Calu3 (cell line): ENCODE results near the gene TMEM181. TPM values are rescaled to one million over a fixed set of nuclear protein-coding genes. Genes with fewer than 3 reads are reported as not detected.
"Not testable (repeated sequence)": the region's sequence is repeated elsewhere in the genome, so short reads cannot be mapped to it uniquely, and the experiment has no call there.

Experiments used
- BruUV-seq: library from RNA; stranded (reverse); fragments of 400-500 nt; replicated peaks from 2 replicates; lab custom pipeline; 2021; lab: Mats Ljungman, UMichigan
- CTCF ChIA-PET: fragments of 300-600 bp; sonication (Branson Sonifier 250); formaldehyde crosslinking; loops from one replicate; lab custom pipeline; 2022; ENCODE audit warnings: antibody characterized with exemption; lab: Charles Lee
- DNase-seq: peaks from one replicate; pipeline ENCODE4 v3.0.0; 2022
- H3K27ac Mint-ChIP-seq: one replicate; pipeline ENCODE4 v1.8.0; 2022; ENCODE audit warnings: mixed read lengths; ENCODE audit not compliant: unreplicated experiment
- H3K27me3 Mint-ChIP-seq: one replicate; pipeline ENCODE4 v1.8.0; 2022; ENCODE audit warnings: mixed read lengths; ENCODE audit not compliant: unreplicated experiment
- H3K36me3 Mint-ChIP-seq: one replicate; pipeline ENCODE4 v1.8.0; 2022; ENCODE audit warnings: mild to moderate bottlenecking, moderate library complexity, mixed read lengths; ENCODE audit not compliant: insufficient read depth, unreplicated experiment
- H3K4me1 Mint-ChIP-seq: one replicate; pipeline ENCODE4 v1.8.0; 2022; ENCODE audit warnings: mild to moderate bottlenecking, low read depth, mixed read lengths; ENCODE audit not compliant: unreplicated experiment
- H3K4me3 Mint-ChIP-seq: one replicate; pipeline ENCODE4 v1.8.0; 2022; ENCODE audit warnings: mild to moderate bottlenecking, low read depth, moderate library complexity, mixed read lengths; ENCODE audit not compliant: unreplicated experiment
- H3K9me3 Mint-ChIP-seq: one replicate; pipeline ENCODE4 v1.8.0; 2022; ENCODE audit warnings: low read depth, mixed read lengths; ENCODE audit not compliant: unreplicated experiment
- intact Hi-C: fragments of 100-400 bp; cut with micrococcal nuclease; formaldehyde crosslinking; loops from one replicate; pipeline ENCODE4 v1.10.0; 2022; ENCODE audit not compliant: unreplicated experiment
- total RNA-seq: library from RNA; stranded (reverse); gene quantifications from 2 replicates; pipeline ENCODE4 v1.2.3, GENCODE V29; 2022
- TF ChIP-seq, protein P1 (sequence below): fragments of 200-600 bp; IDR thresholded peaks from one replicate; pipeline ENCODE4 v1.8.0; 2022; ENCODE audit warnings: antibody characterized with exemption; ENCODE audit not compliant: unreplicated experiment

The TMEM181 gene
- total RNA-seq, 1 experiment from 2014 or later: 48.7 TPM

GRCh38 chr6:158674342-158675131 is 114.6 kb downstream of the TMEM181 start:
- TF ChIP-seq, protein P1, sequence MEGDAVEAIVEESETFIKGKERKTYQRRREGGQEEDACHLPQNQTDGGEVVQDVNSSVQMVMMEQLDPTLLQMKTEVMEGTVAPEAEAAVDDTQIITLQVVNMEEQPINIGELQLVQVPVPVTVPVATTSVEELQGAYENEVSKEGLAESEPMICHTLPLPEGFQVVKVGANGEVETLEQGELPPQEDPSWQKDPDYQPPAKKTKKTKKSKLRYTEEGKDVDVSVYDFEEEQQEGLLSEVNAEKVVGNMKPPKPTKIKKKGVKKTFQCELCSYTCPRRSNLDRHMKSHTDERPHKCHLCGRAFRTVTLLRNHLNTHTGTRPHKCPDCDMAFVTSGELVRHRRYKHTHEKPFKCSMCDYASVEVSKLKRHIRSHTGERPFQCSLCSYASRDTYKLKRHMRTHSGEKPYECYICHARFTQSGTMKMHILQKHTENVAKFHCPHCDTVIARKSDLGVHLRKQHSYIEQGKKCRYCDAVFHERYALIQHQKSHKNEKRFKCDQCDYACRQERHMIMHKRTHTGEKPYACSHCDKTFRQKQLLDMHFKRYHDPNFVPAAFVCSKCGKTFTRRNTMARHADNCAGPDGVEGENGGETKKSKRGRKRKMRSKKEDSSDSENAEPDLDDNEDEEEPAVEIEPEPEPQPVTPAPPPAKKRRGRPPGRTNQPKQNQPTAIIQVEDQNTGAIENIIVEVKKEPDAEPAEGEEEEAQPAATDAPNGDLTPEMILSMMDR: no peak
- no peaks in the 10 kb centered on the region for H3K27me3 Mint-ChIP-seq
- intact Hi-C loops: no loop called here
- no peak overlapping the region for H3K27ac Mint-ChIP-seq
- H3K9me3 Mint-ChIP-seq: no peaks in the 10 kb centered on the region
- BruUV-seq: no TSS peak
- DNase-seq: no peak
- CTCF ChIA-PET: no interaction called here
- H3K4me1 Mint-ChIP-seq: peaks cover 3% of the 10 kb centered on the region
- no peaks in the 10 kb centered on the region for H3K36me3 Mint-ChIP-seq
- no peak overlapping the region for H3K4me3 Mint-ChIP-seq

GRCh38 chr6:158677094-158677493 is 117.2 kb downstream of the TMEM181 start:
- CTCF ChIA-PET, H3K4me3 Mint-ChIP-seq, H3K27ac Mint-ChIP-seq, BruUV-seq, DNase-seq, H3K36me3 Mint-ChIP-seq, H3K9me3 Mint-ChIP-seq, intact Hi-C loops, H3K4me1 Mint-ChIP-seq, H3K27me3 Mint-ChIP-seq: not testable (repeated sequence)

DNA sequence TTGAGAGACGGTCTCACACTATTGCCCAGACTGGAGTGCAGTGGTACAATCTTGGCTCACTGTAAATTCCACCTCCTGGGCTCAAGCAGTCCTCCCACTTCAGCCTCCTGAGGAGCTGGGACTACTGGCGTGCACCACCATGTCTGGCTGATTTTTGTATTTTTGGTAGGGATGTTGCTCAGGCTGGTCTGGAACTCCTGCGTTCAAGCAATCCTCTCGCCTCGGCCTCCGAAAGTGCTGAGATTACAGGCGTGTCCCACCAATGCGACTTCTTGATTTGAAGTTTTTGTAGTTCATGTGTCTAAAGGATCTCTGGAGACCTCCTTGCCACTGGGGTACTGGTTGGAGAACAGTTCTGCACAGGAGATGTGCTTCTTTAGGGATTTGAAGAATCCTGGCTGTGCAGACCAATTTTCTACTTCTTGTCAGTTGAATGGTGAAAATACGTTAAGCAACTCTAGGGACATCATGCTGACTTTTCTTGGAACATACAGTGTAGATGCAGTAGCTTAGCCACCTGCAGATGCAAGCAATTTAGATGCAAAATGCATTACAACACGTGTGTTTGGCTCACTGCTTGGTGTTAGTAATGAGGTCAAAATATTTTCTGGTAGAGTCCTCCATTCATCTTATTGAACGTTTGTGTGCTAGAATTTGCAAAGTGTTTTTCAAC is 118.2 kb downstream of the TMEM181 start:
- TF ChIP-seq, protein P1: no peak
- Mint-ChIP-seq H3K4me1 (no peaks in the 10 kb centered on the region), H3K27me3 (no peaks in the 10 kb centered on the region), H3K36me3 (no peaks in the 10 kb centered on the region), H3K4me3 (no peak overlapping the region), H3K9me3 (no peaks in the 10 kb centered on the region), H3K27ac (no peak overlapping the region)
- DNase-seq: no peak
- intact Hi-C loops: no loop called here
- no TSS peak for BruUV-seq
- CTCF ChIA-PET: no interaction called here

DNA sequence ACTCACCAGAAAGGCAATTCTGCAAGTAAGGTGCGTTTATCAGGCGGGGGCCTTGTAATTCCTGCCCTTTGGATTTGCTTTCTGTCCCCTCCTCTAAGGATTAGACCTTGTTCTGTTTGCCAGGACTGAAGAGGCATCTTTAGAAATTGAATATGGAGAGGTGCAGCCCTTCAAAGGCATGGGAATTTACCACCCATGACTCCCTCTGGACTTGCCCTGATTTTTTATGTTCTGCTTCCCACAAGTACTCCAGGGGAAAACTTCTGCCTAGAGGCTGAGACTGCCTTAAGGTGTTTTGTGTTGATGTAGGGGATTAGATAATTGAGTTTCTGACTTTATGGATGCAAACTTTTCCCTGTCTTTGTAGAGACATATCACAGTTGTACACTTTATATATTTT is 120.1 kb downstream of the TMEM181 start:
- CTCF ChIA-PET: no interaction called here
- H3K27me3 Mint-ChIP-seq: no peaks in the 10 kb centered on the region
- no peak overlapping the region for H3K27ac Mint-ChIP-seq
- no peaks in the 10 kb centered on the region for H3K4me1 Mint-ChIP-seq
- no peaks in the 10 kb centered on the region for H3K36me3 Mint-ChIP-seq
- DNase-seq: no peak
- intact Hi-C loops: no loop called here
- H3K4me3 Mint-ChIP-seq: no peak overlapping the region
- H3K9me3 Mint-ChIP-seq: no peaks in the 10 kb centered on the region
- BruUV-seq: no TSS peak
- TF ChIP-seq, protein P1: no peak

DNA sequence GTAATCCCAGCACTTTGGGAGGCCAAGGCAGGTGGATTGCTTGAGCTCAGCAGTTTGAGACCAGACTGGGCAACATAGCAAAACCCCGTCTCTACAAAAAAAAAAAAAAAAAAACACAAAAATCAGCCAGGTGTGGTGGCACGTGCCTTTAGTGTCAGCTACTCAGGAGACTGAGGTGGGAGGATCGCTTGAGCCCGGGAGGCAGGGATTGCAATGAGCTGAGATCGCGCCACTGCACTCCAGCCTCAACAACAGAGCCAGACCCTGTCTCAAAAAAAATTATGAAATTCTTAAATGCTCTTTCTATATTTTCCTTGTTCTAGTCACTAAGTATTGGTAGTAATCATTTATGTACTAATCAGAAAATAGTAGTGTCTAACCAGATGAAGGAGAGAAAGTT is 120.6 kb downstream of the TMEM181 start:
- Mint-ChIP-seq H3K27ac (no peak overlapping the region), H3K36me3 (no peaks in the 10 kb centered on the region), H3K27me3 (no peaks in the 10 kb centered on the region), H3K9me3 (no peaks in the 10 kb centered on the region), H3K4me3 (no peak overlapping the region), H3K4me1 (no peaks in the 10 kb centered on the region)
- intact Hi-C loops: no loop called here
- TF ChIP-seq, protein P1: no peak
- no TSS peak for BruUV-seq
- CTCF ChIA-PET: no interaction called here
- DNase-seq: no peak
